Activated T-helper 17 cell treated with anti-CD3 and anti-CD28 coated beads, Interleukin-2, amount 50 U/mL, for 72 hours (primary cell): ENCODE results near the gene MBD3L1. TPM values are rescaled to one million over a fixed set of nuclear protein-coding genes. Genes with fewer than 3 reads are reported as not detected.
A peak's percentile ranks its signal among the peaks of the same experiment; 100 is the strongest.

Experiments used
- ATAC-seq: fragments of 150-1000 bp; cut with Tn5 transposase; replicated peaks from 2 replicates; pipeline ENCODE4 v1.10.0; 2021; ENCODE audit warnings: mild to moderate bottlenecking, moderate library complexity
- H3K27ac Mint-ChIP-seq: one replicate; pipeline ENCODE4 v1.8.0; 2022; ENCODE audit warnings: mixed read lengths
- H3K27me3 Mint-ChIP-seq: one replicate; pipeline ENCODE4 v1.8.0; 2022; ENCODE audit warnings: mixed read lengths
- H3K36me3 Mint-ChIP-seq: one replicate; pipeline ENCODE4 v1.8.0; 2022; ENCODE audit warnings: low read depth, mild to moderate bottlenecking, mixed read lengths
- H3K4me1 Mint-ChIP-seq: one replicate; pipeline ENCODE4 v1.8.0; 2022; ENCODE audit warnings: mixed read lengths
- H3K4me3 Mint-ChIP-seq: one replicate; pipeline ENCODE4 v1.8.0; 2022; ENCODE audit warnings: mild to moderate bottlenecking, mixed read lengths
- H3K9me3 Mint-ChIP-seq: one replicate; pipeline ENCODE4 v1.8.0; 2022; ENCODE audit warnings: mixed read lengths
- total RNA-seq, 2 donors: library from RNA; stranded (reverse); gene quantifications; one replicate each; pipeline ENCODE4 v1.2.3, GENCODE V29; 2022

The MBD3L1 gene
- total RNA-seq: not detected

DNA sequence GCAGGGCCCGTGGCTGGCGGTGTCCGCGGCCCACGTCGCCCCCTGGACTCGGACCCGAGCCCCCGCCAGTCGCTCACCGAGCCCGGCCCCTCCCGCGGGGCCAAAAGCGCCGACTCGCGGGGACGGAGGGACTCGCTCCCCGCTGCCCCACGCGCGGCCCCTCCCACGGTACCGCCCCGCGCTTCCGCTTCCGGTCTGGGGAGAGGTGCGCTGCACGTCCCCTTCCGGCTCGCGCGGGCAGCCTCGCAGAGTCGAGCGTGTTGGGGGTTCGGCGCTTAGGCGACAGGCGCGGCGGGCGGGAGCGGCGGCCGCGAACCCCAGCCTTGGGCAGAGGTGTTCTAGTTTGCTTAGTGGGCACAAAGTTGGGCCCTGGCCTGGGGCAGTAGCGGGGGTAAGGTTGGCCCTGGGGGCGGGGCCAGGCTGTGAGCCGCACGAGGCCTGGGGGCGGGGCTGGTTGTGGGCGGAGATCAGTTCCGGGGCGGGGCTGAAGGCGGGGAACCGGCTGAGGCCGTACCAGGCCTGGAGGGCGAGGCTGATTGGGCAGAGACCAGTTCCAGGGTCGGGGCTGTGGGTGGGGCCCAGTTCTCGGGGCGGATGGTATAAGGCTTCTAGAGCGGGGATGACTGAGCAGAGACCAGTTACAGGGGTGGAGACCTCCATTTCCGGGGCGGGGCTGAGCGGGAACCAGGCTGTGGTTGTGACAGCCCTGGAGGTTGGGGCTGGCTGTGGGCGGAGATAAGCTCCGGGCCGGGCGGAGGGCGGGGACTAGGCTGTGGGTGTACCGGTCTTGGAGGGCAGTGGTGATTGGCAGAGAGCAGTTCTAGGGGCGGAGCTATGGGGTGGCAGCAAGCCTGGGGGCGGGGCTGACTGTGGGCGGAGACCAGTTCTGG is at the start of gene MBD3L1, which contains the start of gene ZNF558:
MBD3L1 (plus strand) TSS at position 246 of the 890 bp plus-strand sequence. CDS start 10,302 bp downstream, outside the sequence.
ZNF558 (minus strand) TSS at position 173 of the 890 bp plus-strand sequence. CDS start 9,645 bp downstream, outside the sequence.
- Mint-ChIP-seq H3K9me3 (no peaks in the 10 kb centered on the region), H3K4me1 (peaks cover 13% of the 10 kb centered on the region), H3K27me3 (no peaks in the 10 kb centered on the region), H3K36me3 (peaks cover 46% of the 10 kb centered on the region), H3K27ac (peak within 1 kb of the TSS; percentile 91), H3K4me3 (peak within 1 kb of the TSS; percentile 83)
- peak; percentile 92 for ATAC-seq

DNA sequence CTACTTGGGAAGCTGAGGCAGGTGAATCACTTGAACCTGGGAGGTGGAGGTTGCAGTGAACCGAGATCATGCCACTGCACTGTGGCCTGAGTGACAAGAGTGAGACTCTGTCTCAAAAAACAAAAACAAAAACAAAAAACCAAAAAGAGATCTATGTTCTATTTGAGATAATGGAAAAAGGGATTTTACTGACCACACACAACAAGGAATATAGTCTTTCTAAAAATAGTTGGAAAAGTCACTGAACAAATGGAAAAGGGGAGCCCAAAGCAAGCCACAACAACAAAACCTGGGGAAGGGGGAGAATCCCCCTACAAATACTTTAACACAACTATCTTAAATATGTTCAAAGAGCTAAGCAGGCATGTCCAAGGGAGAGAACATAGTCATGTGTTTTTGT is 37.4 kb upstream of the MBD3L1 start:
- Mint-ChIP-seq H3K4me1 (no peaks in the 10 kb centered on the region), H3K9me3 (peaks cover 5% of the 10 kb centered on the region), H3K36me3 (no peaks in the 10 kb centered on the region), H3K27ac (no peak overlapping the region), H3K27me3 (no peaks in the 10 kb centered on the region), H3K4me3 (no peak overlapping the region)
- no peak for ATAC-seq

DNA sequence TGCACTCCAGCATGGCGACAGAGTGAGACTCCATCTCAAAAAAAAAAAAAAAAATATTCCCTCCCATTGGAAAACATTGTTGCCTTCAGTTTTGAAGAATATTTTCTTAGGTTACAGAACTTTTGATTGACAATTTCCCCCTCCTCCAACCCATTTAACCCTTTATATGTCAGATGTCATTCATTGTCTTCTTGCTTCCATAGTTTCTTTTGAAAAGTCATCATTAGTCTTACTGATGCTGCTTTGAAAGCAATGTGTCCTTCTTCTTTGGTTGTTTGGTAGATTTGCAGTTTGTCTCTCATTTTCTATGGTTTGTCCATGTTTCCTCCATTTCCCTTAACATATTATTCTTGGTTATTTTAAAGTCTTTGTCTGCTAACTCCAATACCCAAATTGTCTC is 25.5 kb upstream of the MBD3L1 start:
- Mint-ChIP-seq H3K27ac (no peak overlapping the region), H3K9me3 (peaks cover 34% of the 10 kb centered on the region), H3K36me3 (peaks cover 61% of the 10 kb centered on the region), H3K27me3 (no peaks in the 10 kb centered on the region), H3K4me3 (no peak overlapping the region), H3K4me1 (no peaks in the 10 kb centered on the region)
- ATAC-seq: no peak

GRCh38 chr19:8811315-8812172 is 20.6 kb upstream of the MBD3L1 start:
- no peaks in the 10 kb centered on the region for H3K27me3 Mint-ChIP-seq
- H3K4me1 Mint-ChIP-seq: no peaks in the 10 kb centered on the region
- H3K4me3 Mint-ChIP-seq: no peak overlapping the region
- no peak overlapping the region for H3K27ac Mint-ChIP-seq
- ATAC-seq: no peak
- H3K36me3 Mint-ChIP-seq: peaks cover 90% of the 10 kb centered on the region
- H3K9me3 Mint-ChIP-seq: peaks cover 38% of the 10 kb centered on the region

DNA sequence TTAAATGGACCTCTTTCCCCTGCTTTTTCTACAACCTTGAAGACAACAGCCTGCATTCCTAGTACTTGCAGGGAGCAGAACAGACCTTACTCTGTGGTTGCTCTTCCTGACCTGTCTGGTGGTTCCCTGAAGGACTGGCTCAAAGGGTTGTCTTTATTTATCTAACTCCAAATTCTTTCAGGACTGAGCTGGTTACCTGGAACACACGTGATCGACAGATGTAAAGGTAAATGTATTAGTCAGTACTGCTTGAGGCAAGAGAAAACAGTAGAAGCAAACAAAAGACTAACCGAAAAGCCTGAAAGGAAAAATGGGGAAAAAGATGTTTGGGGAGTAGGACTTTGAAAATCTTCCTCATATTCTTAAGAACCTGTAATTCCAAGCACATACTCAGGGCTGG is 18.0 kb upstream of the MBD3L1 start:
- H3K4me3 Mint-ChIP-seq: no peak overlapping the region
- no peaks in the 10 kb centered on the region for H3K4me1 Mint-ChIP-seq
- H3K27me3 Mint-ChIP-seq: no peaks in the 10 kb centered on the region
- no peak overlapping the region for H3K27ac Mint-ChIP-seq
- peaks cover 42% of the 10 kb centered on the region for H3K9me3 Mint-ChIP-seq
- H3K36me3 Mint-ChIP-seq: peaks cover 97% of the 10 kb centered on the region
- ATAC-seq: no peak

GRCh38 chr19:8815780-8816179 is 16.4 kb upstream of the MBD3L1 start:
- Mint-ChIP-seq H3K36me3 (peaks cover 100% of the 10 kb centered on the region), H3K27ac (no peak overlapping the region), H3K4me3 (no peak overlapping the region), H3K27me3 (no peaks in the 10 kb centered on the region), H3K9me3 (peaks cover 42% of the 10 kb centered on the region), H3K4me1 (no peaks in the 10 kb centered on the region)
- no peak for ATAC-seq

DNA sequence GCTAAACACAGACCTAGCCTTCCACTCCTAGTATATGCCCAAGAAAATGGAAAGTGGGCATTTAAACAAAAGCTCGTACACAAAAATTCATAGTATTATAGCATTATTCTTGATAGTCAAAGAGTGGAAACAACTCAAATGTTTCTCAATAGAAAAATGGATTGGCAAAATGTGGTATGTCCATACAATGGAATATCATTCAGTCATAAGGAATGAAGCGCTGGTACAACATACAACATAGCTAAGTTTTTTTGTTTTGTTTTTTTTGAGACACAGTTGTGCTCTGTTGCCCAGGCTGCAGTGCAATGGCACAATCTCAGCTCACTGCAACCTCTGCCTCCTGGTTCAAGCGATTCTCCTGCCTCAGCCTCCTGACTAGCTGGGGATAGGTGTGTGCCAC is 11.9 kb upstream of the MBD3L1 start:
- no peak overlapping the region for H3K4me3 Mint-ChIP-seq
- no peak for ATAC-seq
- no peaks in the 10 kb centered on the region for H3K27me3 Mint-ChIP-seq
- H3K4me1 Mint-ChIP-seq: peaks cover 8% of the 10 kb centered on the region
- H3K27ac Mint-ChIP-seq: no peak overlapping the region
- peaks cover 100% of the 10 kb centered on the region for H3K36me3 Mint-ChIP-seq
- H3K9me3 Mint-ChIP-seq: peaks cover 25% of the 10 kb centered on the region

DNA sequence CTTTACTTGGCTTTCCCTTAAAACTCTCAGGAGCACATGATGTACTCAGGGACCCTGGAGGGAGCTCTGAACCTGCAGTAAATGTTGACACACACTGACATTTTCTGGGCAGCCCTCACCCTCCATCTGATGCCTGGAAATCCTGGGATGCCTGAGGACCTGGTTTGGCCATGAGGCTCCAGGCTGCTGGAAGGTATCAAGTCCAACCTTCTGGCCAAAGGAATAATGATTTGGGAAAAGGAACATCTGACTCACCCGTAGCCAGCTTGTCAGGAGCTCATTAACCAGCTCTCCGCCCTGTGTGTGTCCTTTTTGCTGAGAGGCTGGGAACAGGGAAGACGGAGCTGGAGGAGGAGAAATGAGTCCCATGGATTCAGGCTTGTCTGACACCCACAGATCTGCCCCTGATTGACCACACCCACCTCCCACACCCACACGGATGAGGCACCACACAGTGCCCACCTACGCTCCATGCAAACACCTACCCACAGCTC is 10.4 kb upstream of the MBD3L1 start:
- Mint-ChIP-seq H3K27me3 (no peaks in the 10 kb centered on the region), H3K9me3 (peaks cover 11% of the 10 kb centered on the region), H3K27ac (no peak overlapping the region), H3K4me1 (peaks cover 8% of the 10 kb centered on the region), H3K36me3 (peaks cover 99% of the 10 kb centered on the region), H3K4me3 (no peak overlapping the region)
- ATAC-seq: no peak

- Mint-ChIP-seq H3K4me3 (no peak overlapping the region), H3K27ac (no peak overlapping the region), H3K27me3 (no peaks in the 10 kb centered on the region), H3K9me3 (no peaks in the 10 kb centered on the region), H3K4me1 (peaks cover 14% of the 10 kb centered on the region), H3K36me3 (peaks cover 95% of the 10 kb centered on the region)
- ATAC-seq: no peak
These were observed 5.8 kb upstream of the MBD3L1 start for GRCh38 chr19:8826371-8826770.

- Mint-ChIP-seq H3K27ac (no peak overlapping the region), H3K4me3 (no peak overlapping the region), H3K27me3 (no peaks in the 10 kb centered on the region), H3K4me1 (peaks cover 14% of the 10 kb centered on the region), H3K36me3 (peaks cover 91% of the 10 kb centered on the region), H3K9me3 (no peaks in the 10 kb centered on the region)
- no peak for ATAC-seq
These were observed 4.9 kb upstream of the MBD3L1 start for GRCh38 chr19:8827277-8827676.

GRCh38 chr19:8831373-8831772 is 804 bp upstream of the MBD3L1 start:
- no peaks in the 10 kb centered on the region for H3K9me3 Mint-ChIP-seq
- peaks cover 55% of the 10 kb centered on the region for H3K36me3 Mint-ChIP-seq
- H3K4me3 Mint-ChIP-seq: peak overlapping the region; percentile 83
- ATAC-seq: no peak
- peaks cover 13% of the 10 kb centered on the region for H3K4me1 Mint-ChIP-seq
- H3K27ac Mint-ChIP-seq: peak overlapping the region; percentile 76
- H3K27me3 Mint-ChIP-seq: no peaks in the 10 kb centered on the region

DNA sequence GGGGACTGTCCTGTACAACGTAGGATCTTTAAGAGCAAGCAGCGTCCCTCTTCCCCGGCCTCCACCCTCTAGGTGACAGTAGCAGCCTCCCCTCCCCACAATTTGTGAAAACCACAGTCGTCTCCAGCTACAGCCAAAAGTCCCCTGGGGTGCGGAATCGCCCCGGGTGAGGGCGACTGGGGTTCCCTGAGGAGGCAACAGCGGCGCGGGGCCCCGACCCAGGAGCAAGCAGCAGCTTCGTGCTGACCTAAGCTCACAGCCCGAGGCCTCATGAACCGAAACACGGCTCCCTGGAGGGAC is 395 bp upstream of the MBD3L1 start:
- Mint-ChIP-seq H3K36me3 (peaks cover 52% of the 10 kb centered on the region), H3K4me1 (peaks cover 13% of the 10 kb centered on the region), H3K27ac (peak overlapping the region; percentile 76), H3K9me3 (no peaks in the 10 kb centered on the region), H3K4me3 (peak overlapping the region; percentile 83), H3K27me3 (no peaks in the 10 kb centered on the region)
- ATAC-seq: peak; percentile 5

DNA sequence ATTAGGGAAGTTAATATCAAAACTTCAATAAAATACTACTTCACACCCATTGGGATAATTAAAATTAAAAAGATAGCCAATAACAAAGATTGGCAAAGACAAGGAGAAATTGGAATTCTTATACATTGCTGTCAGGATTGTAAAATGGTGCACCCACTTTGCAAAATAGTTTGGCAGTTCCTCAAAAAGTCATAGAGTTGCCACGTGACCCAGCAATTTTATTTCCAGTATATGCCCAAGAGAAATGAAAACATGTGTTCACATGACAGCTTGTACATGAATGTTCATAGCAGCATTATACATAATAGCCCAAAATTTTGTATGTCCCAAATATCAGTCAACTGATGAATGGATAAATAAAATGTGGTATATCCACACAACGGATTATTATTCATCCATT is 3.3 kb downstream of the MBD3L1 start:
- peaks cover under 1% of the 10 kb centered on the region for H3K27me3 Mint-ChIP-seq
- H3K27ac Mint-ChIP-seq: no peak overlapping the region
- peaks cover 18% of the 10 kb centered on the region for H3K36me3 Mint-ChIP-seq
- H3K4me1 Mint-ChIP-seq: peaks cover 8% of the 10 kb centered on the region
- H3K9me3 Mint-ChIP-seq: no peaks in the 10 kb centered on the region
- no peak overlapping the region for H3K4me3 Mint-ChIP-seq
- ATAC-seq: no peak

DNA sequence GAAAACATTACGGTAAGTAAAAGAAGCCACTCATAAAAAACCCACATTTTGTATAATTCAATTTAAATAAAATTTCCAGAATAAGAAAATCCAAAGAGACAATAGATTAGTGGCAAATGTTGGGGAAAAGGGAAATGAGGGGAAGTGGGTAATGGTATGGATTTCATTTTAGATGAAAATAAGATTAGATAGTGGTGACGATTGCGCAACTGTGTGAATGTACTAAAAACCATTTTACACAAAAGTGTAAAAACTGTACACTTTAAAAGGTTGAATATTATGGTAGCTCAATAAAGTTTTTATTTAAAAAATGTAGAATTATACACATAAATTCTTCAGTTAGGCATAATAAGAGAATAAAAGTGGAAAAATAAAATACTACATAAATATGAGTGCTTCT is 3.7 kb downstream of the MBD3L1 start:
- no peak for ATAC-seq
- no peak overlapping the region for H3K27ac Mint-ChIP-seq
- no peaks in the 10 kb centered on the region for H3K9me3 Mint-ChIP-seq
- H3K36me3 Mint-ChIP-seq: peaks cover 15% of the 10 kb centered on the region
- no peak overlapping the region for H3K4me3 Mint-ChIP-seq
- H3K4me1 Mint-ChIP-seq: peaks cover 8% of the 10 kb centered on the region
- peaks cover 5% of the 10 kb centered on the region for H3K27me3 Mint-ChIP-seq
